Fibroblast of skin of abdomen (primary cell): ENCODE results near the gene FIGLA.
"Not testable (repeated sequence)": the region's sequence is repeated elsewhere in the genome, so short reads cannot be mapped to it uniquely, and the experiment has no call there.

Source experiments
- DNase-seq: peaks from one replicate; pipeline ENCODE4 v3.0.0-alpha.2; 2013

Gene FIGLA

GRCh38 chr2:70808983-70809958 lies 18.8 kb upstream of the FIGLA start:
- DNase-seq = no peak

GRCh38 chr2:70807828-70808118 lies 17.3 kb upstream of the FIGLA start:
- no peak for DNase-seq

GRCh38 chr2:70807102-70807827 lies 16.8 kb upstream of the FIGLA start:
- DNase-seq = no peak

GRCh38 chr2:70806620-70807019 lies 16.2 kb upstream of the FIGLA start:
- no peak for DNase-seq

GRCh38 chr2:70806013-70806412 lies 15.6 kb upstream of the FIGLA start:
- no peak for DNase-seq

GRCh38 chr2:70801607-70802263 lies 11.3 kb upstream of the FIGLA start:
- no peak for DNase-seq

GRCh38 chr2:70799706-70800105 lies 9.3 kb upstream of the FIGLA start:
- no peak for DNase-seq

- not testable (repeated sequence) for DNase-seq
These were observed 7.6 kb upstream of the FIGLA start for GRCh38 chr2:70797996-70798395.

GRCh38 chr2:70797506-70797905 lies 7.1 kb upstream of the FIGLA start:
- no peak for DNase-seq

- DNase-seq = no peak
These were observed 5.8 kb upstream of the FIGLA start for GRCh38 chr2:70796262-70796661.

- no peak for DNase-seq
These were observed 4.9 kb upstream of the FIGLA start for GRCh38 chr2:70795164-70795995.

GRCh38 chr2:70793450-70793849 lies 3.0 kb upstream of the FIGLA start:
- no peak for DNase-seq

GRCh38 chr2:70789304-70790135 lies 923 bp downstream of the FIGLA start:
- peak; percentile 56 for DNase-seq

GRCh38 chr2:70785137-70785911 lies 5.1 kb downstream of the FIGLA start:
- peak; percentile 40 for DNase-seq

- DNase-seq = no peak
These were observed 6.1 kb downstream of the FIGLA start for GRCh38 chr2:70784320-70784719.

GRCh38 chr2:70779911-70780545 lies 10.4 kb downstream of the FIGLA start:
- DNase-seq = peak; percentile 75

GRCh38 chr2:70779491-70779890 lies 11.0 kb downstream of the FIGLA start:
- DNase-seq = peak; percentile 48

- DNase-seq = no peak
These were observed 11.8 kb downstream of the FIGLA start for GRCh38 chr2:70778676-70779075.

- no peak for DNase-seq
These were observed 13.0 kb downstream of the FIGLA start for GRCh38 chr2:70777450-70777849.

- no peak for DNase-seq
These were observed 14.2 kb downstream of the FIGLA start for GRCh38 chr2:70776266-70776665.
